ENCODE results near the gene ZNF33B. TPM values are rescaled to one million over a fixed set of nuclear protein-coding genes. Genes with fewer than 3 reads are reported as not detected.

The ZNF33B gene
- total and polyA plus RNA-seq, 9 of the 15 experiments (the other 6 are each of a cell fraction or from before 2014, with no cell fraction given) = 6.9 to 23.9 (median 15.4) TPM

- TF ChIP-seq, protein P1, sequence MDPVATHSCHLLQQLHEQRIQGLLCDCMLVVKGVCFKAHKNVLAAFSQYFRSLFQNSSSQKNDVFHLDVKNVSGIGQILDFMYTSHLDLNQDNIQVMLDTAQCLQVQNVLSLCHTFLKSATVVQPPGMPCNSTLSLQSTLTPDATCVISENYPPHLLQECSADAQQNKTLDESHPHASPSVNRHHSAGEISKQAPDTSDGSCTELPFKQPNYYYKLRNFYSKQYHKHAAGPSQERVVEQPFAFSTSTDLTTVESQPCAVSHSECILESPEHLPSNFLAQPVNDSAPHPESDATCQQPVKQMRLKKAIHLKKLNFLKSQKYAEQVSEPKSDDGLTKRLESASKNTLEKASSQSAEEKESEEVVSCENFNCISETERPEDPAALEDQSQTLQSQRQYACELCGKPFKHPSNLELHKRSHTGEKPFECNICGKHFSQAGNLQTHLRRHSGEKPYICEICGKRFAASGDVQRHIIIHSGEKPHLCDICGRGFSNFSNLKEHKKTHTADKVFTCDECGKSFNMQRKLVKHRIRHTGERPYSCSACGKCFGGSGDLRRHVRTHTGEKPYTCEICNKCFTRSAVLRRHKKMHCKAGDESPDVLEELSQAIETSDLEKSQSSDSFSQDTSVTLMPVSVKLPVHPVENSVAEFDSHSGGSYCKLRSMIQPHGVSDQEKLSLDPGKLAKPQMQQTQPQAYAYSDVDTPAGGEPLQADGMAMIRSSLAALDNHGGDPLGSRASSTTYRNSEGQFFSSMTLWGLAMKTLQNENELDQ (CRISPR knock-in tag; IDR thresholded peaks at IDR 0.05; ENCODE audit: borderline replicate concordance) = 0 out of 2 replicates have a peak, but pooled peaks have one; percentile 61
- TF ChIP-seq NFRKB (IDR thresholded peaks at IDR 0.05; ENCODE audit: low read depth) (peak; percentile 61), NR4A1 (CRISPR knock-in tag; IDR thresholded peaks at IDR 0.05) (no peak), NR4A1 (tag; IDR thresholded peaks at IDR 0.05) (peak; percentile 36; the same call in 1 of the 2 replicates), ZBTB1 (CRISPR knock-in tag; IDR thresholded peaks at IDR 0.05; ENCODE audit: borderline replicate concordance, low read depth) (0 out of 2 replicates have a peak, but pooled peaks have one; percentile 7), MBD2 (IDR thresholded peaks at IDR 0.05; ENCODE audit: borderline replicate concordance, low read depth) (no peak), PTBP1 (IDR thresholded peaks at IDR 0.05; ENCODE audit: low read depth, low read length) (no peak), ZNF583 (CRISPR knock-in tag; IDR thresholded peaks at IDR 0.05) (0 out of 2 replicates have a peak, but pooled peaks have one; percentile 11), ZNF407 (IDR thresholded peaks at IDR 0.05; ENCODE audit: low read depth) (0 out of 2 replicates have a peak, but pooled peaks have one; percentile 24), TRIM24 (IDR thresholded peaks at IDR 0.05) (no peak)
- TF ChIP-seq, protein P2, sequence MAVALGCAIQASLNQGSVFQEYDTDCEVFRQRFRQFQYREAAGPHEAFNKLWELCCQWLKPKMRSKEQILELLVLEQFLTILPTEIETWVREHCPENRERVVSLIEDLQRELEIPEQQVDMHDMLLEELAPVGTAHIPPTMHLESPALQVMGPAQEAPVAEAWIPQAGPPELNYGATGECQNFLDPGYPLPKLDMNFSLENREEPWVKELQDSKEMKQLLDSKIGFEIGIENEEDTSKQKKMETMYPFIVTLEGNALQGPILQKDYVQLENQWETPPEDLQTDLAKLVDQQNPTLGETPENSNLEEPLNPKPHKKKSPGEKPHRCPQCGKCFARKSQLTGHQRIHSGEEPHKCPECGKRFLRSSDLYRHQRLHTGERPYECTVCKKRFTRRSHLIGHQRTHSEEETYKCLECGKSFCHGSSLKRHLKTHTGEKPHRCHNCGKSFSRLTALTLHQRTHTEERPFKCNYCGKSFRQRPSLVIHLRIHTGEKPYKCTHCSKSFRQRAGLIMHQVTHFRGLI (CRISPR knock-in tag; IDR thresholded peaks at IDR 0.05) = no peak
- TF ChIP-seq, protein P3, sequence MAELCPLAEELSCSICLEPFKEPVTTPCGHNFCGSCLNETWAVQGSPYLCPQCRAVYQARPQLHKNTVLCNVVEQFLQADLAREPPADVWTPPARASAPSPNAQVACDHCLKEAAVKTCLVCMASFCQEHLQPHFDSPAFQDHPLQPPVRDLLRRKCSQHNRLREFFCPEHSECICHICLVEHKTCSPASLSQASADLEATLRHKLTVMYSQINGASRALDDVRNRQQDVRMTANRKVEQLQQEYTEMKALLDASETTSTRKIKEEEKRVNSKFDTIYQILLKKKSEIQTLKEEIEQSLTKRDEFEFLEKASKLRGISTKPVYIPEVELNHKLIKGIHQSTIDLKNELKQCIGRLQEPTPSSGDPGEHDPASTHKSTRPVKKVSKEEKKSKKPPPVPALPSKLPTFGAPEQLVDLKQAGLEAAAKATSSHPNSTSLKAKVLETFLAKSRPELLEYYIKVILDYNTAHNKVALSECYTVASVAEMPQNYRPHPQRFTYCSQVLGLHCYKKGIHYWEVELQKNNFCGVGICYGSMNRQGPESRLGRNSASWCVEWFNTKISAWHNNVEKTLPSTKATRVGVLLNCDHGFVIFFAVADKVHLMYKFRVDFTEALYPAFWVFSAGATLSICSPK (IDR thresholded peaks at IDR 0.05; ENCODE audit: borderline replicate concordance) = no peak
- TF ChIP-seq, protein P4, sequence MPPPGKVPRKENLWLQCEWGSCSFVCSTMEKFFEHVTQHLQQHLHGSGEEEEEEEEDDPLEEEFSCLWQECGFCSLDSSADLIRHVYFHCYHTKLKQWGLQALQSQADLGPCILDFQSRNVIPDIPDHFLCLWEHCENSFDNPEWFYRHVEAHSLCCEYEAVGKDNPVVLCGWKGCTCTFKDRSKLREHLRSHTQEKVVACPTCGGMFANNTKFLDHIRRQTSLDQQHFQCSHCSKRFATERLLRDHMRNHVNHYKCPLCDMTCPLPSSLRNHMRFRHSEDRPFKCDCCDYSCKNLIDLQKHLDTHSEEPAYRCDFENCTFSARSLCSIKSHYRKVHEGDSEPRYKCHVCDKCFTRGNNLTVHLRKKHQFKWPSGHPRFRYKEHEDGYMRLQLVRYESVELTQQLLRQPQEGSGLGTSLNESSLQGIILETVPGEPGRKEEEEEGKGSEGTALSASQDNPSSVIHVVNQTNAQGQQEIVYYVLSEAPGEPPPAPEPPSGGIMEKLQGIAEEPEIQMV (tag; conservative IDR thresholded peaks at IDR 0.05; ENCODE audit: low read depth) = no peak
These were observed 719 bp downstream of the ZNF33B start (continued) for GRCh38 chr10:42637648-42638054.
